OCI-LY1 (cell line): ENCODE measurements around the gene TGM1.

Source experiments
- CTCF ChIP-seq: fragments of 200-600 bp; sonication (generic), shearing (Covaris generic); IDR thresholded peaks from 2 replicates; pipeline ENCODE4 v1.5.1; 2017; ENCODE audit warnings: mild to moderate bottlenecking, antibody characterized with exemption, low read length, moderate library complexity, mixed read lengths
- EZH2 ChIP-seq: fragments of 200-600 bp; sonication (generic), shearing (Covaris generic); IDR thresholded peaks from 2 replicates; pipeline ENCODE4 v1.8.0; 2017; ENCODE audit warnings: borderline replicate concordance, mixed run types, mild to moderate bottlenecking, antibody characterized with exemption, low read length, moderate library complexity, mixed read lengths

- TF ChIP-seq CTCF (no peak), EZH2 (no peak)
Measured at GRCh38 chr14:24259282-24260025, 3.5 kb downstream of the TGM1 start.
